Measurements from ENCODE around the gene UQCR10.

DNA sequence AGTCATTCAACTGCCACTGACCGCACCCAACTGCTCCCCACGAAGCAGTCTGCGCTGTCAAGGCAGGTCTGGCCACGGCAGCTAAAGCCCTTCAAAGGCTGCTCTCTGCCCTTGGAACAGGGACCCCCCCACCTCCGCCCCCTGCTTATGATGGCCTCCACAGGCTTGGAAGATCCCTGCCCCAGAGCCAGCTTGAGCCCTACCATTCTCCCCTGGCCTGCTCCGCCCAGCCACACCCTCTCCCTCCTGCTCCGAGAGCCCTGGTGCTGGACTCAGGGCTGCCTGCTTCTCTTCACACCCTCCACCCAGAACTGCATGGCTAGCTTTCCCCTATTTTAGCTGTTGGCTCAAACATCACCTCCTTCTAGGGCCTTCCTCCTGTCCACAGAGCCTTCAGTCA, 19.3 kb upstream of the UQCR10 start:
- TF ChIP-seq, protein P1, sequence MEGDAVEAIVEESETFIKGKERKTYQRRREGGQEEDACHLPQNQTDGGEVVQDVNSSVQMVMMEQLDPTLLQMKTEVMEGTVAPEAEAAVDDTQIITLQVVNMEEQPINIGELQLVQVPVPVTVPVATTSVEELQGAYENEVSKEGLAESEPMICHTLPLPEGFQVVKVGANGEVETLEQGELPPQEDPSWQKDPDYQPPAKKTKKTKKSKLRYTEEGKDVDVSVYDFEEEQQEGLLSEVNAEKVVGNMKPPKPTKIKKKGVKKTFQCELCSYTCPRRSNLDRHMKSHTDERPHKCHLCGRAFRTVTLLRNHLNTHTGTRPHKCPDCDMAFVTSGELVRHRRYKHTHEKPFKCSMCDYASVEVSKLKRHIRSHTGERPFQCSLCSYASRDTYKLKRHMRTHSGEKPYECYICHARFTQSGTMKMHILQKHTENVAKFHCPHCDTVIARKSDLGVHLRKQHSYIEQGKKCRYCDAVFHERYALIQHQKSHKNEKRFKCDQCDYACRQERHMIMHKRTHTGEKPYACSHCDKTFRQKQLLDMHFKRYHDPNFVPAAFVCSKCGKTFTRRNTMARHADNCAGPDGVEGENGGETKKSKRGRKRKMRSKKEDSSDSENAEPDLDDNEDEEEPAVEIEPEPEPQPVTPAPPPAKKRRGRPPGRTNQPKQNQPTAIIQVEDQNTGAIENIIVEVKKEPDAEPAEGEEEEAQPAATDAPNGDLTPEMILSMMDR (IDR thresholded peaks at IDR 0.05) = no peak
- TF ChIP-seq POLR2AphosphoS5 (IDR thresholded peaks at IDR 0.05) (no peak), POLR2A (IDR thresholded peaks at IDR 0.05) (no peak)

Data from stomach (tissue), 4 donors.